ENCODE results near the gene BCL2. TPM values are rescaled to one million over a fixed set of nuclear protein-coding genes. Genes with fewer than 3 reads are reported as not detected.

The BCL2 gene
- total and polyA plus RNA-seq, 9 of the 15 experiments (the other 6 are each of a cell fraction or from before 2014, with no cell fraction given) = 0.10 to 1.1 (median 0.65) TPM

- no peak for TF ChIP-seq ZBTB2 (IDR thresholded peaks at IDR 0.05)
- TF ChIP-seq SMAD4 (CRISPR knock-in tag; conservative IDR thresholded peaks at IDR 0.05) = no peak
- no peak for TF ChIP-seq TRIM25 (IDR thresholded peaks at IDR 0.05; ENCODE audit: borderline replicate concordance)
- no peak for TF ChIP-seq GTF3C2 (IDR thresholded peaks at IDR 0.05; ENCODE audit: borderline replicate concordance, extremely low read depth, insufficient read length)
- no peak for TF ChIP-seq ZBED1 (IDR thresholded peaks at IDR 0.05)
- no peak for TF ChIP-seq SAFB (IDR thresholded peaks at IDR 0.05; ENCODE audit: borderline replicate concordance, low read depth, low read length)
- no peak for TF ChIP-seq STAT5A (IDR thresholded peaks at IDR 0.05; ENCODE audit: borderline replicate concordance, low read length)
- TF ChIP-seq GTF2E2 (tag; IDR thresholded peaks at IDR 0.05) = no peak
- TF ChIP-seq NFIX (CRISPR knock-in tag; IDR thresholded peaks at IDR 0.05; ENCODE audit: low read depth) = no peak
- no peak for TF ChIP-seq ZNF695 (CRISPR knock-in tag; IDR thresholded peaks at IDR 0.05)
- no peak for TF ChIP-seq ZNF76 (CRISPR knock-in tag; IDR thresholded peaks at IDR 0.05; ENCODE audit: borderline replicate concordance)
- no peak for TF ChIP-seq THAP12 (CRISPR knock-in tag; IDR thresholded peaks at IDR 0.05)
These were observed 221.3 kb downstream of the BCL2 start (continued) for GRCh38 chr18:63098018-63098981.

Data from K562 (cell line).